ENCODE results near the gene AQP12A. TPM values are rescaled to one million over a fixed set of nuclear protein-coding genes. Genes with fewer than 3 reads are reported as not detected.

The AQP12A gene
- total RNA-seq, 3 donors from 2014 or later, result not detected

- no peak for ATAC-seq
- no peaks in the 10 kb centered on the region for H3K36me3 Mint-ChIP-seq (ENCODE audit: insufficient read depth)
- H3K9me3 Mint-ChIP-seq, result no peaks in the 10 kb centered on the region
- no peak for DNase-seq
- no peak overlapping the region for H3K4me3 Mint-ChIP-seq
- no peaks in the 10 kb centered on the region for H3K27me3 Mint-ChIP-seq (ENCODE audit: low read depth)
- peaks cover 4% of the 10 kb centered on the region for H3K4me1 Mint-ChIP-seq (ENCODE audit: low read depth)
Observed at GRCh38 chr2:240737512-240737911, 45.8 kb downstream of the AQP12A start.

GRCh38 chr2:240737958-240738357, 46.3 kb downstream of the AQP12A start:
- no peak for DNase-seq
- no peaks in the 10 kb centered on the region for H3K9me3 Mint-ChIP-seq
- H3K4me1 Mint-ChIP-seq (ENCODE audit: low read depth), result peaks cover 4% of the 10 kb centered on the region
- no peaks in the 10 kb centered on the region for H3K36me3 Mint-ChIP-seq (ENCODE audit: insufficient read depth)
- no peak overlapping the region for H3K4me3 Mint-ChIP-seq
- no peak for ATAC-seq
- H3K27me3 Mint-ChIP-seq (ENCODE audit: low read depth), result no peaks in the 10 kb centered on the region

- Mint-ChIP-seq H3K4me3 (peak overlapping the region; percentile 17), H3K4me1 (ENCODE audit: low read depth) (peaks cover 4% of the 10 kb centered on the region)
Observed at GRCh38 chr2:240739797-240740196, 48.1 kb downstream of the AQP12A start.

GRCh38 chr2:240741091-240741490, 49.4 kb downstream of the AQP12A start:
- Mint-ChIP-seq H3K4me1 (ENCODE audit: low read depth) (peaks cover 4% of the 10 kb centered on the region), H3K27me3 (ENCODE audit: low read depth) (no peaks in the 10 kb centered on the region), H3K4me3 (no peak overlapping the region), H3K9me3 (no peaks in the 10 kb centered on the region), H3K36me3 (ENCODE audit: insufficient read depth) (no peaks in the 10 kb centered on the region)
- DNase-seq (no peak), ATAC-seq (no peak)

More at GRCh38 chr2:240739797-240740196, 48.1 kb downstream of the AQP12A start:
- Mint-ChIP-seq H3K27me3 (ENCODE audit: low read depth) (no peaks in the 10 kb centered on the region), H3K9me3 (no peaks in the 10 kb centered on the region), H3K36me3 (ENCODE audit: insufficient read depth) (no peaks in the 10 kb centered on the region)
- ATAC-seq, result peak; percentile 42 to 49
- peak; percentile 30 for DNase-seq

- no peaks in the 10 kb centered on the region for H3K27me3 Mint-ChIP-seq (ENCODE audit: low read depth)
- no peaks in the 10 kb centered on the region for H3K36me3 Mint-ChIP-seq (ENCODE audit: insufficient read depth)
- ATAC-seq (no peak), DNase-seq (no peak)
- H3K4me3 Mint-ChIP-seq, result no peak overlapping the region
- H3K4me1 Mint-ChIP-seq (ENCODE audit: low read depth), result peaks cover 4% of the 10 kb centered on the region
- no peaks in the 10 kb centered on the region for H3K9me3 Mint-ChIP-seq
Observed at GRCh38 chr2:240742602-240743095, 51.0 kb downstream of the AQP12A start.

- DNase-seq (no peak), ATAC-seq (no peak)
- Mint-ChIP-seq H3K9me3 (no peaks in the 10 kb centered on the region), H3K27me3 (ENCODE audit: low read depth) (no peaks in the 10 kb centered on the region), H3K36me3 (ENCODE audit: insufficient read depth) (no peaks in the 10 kb centered on the region), H3K4me3 (no peak overlapping the region), H3K4me1 (ENCODE audit: low read depth) (no peaks in the 10 kb centered on the region)
Observed at GRCh38 chr2:240745456-240745855, 53.8 kb downstream of the AQP12A start.

GRCh38 chr2:240745962-240746361, 54.3 kb downstream of the AQP12A start:
- no peak for DNase-seq
- Mint-ChIP-seq H3K36me3 (ENCODE audit: insufficient read depth) (no peaks in the 10 kb centered on the region), H3K27me3 (ENCODE audit: low read depth) (no peaks in the 10 kb centered on the region), H3K4me3 (no peak overlapping the region), H3K9me3 (no peaks in the 10 kb centered on the region), H3K4me1 (ENCODE audit: low read depth) (no peaks in the 10 kb centered on the region)
- ATAC-seq, result no peak

GRCh38 chr2:240746671-240747070, 55.0 kb downstream of the AQP12A start:
- H3K4me3 Mint-ChIP-seq, result no peak overlapping the region
- no peaks in the 10 kb centered on the region for H3K9me3 Mint-ChIP-seq
- DNase-seq (no peak), ATAC-seq (no peak)
- H3K36me3 Mint-ChIP-seq (ENCODE audit: insufficient read depth), result no peaks in the 10 kb centered on the region
- H3K27me3 Mint-ChIP-seq (ENCODE audit: low read depth), result no peaks in the 10 kb centered on the region
- no peaks in the 10 kb centered on the region for H3K4me1 Mint-ChIP-seq (ENCODE audit: low read depth)

- Mint-ChIP-seq H3K4me3 (no peak overlapping the region), H3K27me3 (ENCODE audit: low read depth) (no peaks in the 10 kb centered on the region), H3K9me3 (no peaks in the 10 kb centered on the region), H3K4me1 (ENCODE audit: low read depth) (no peaks in the 10 kb centered on the region), H3K36me3 (ENCODE audit: insufficient read depth) (no peaks in the 10 kb centered on the region)
- DNase-seq (no peak), ATAC-seq (no peak)
Observed at GRCh38 chr2:240747256-240747655, 55.6 kb downstream of the AQP12A start.

Other genes starting within 250 kb of the AQP12A start
- 10 to 100 TPM; 15.7 to 17.2 (median 15.8) TPM for gene ANKMY1, start 133.9 kb upstream of the AQP12A start, total RNA-seq
- 1 to 10 TPM; 5.7 to 6.1 (median 5.9) TPM for gene DUSP28, start 131.5 kb upstream of the AQP12A start, total RNA-seq
- gene RNPEPL1, start 123.4 kb upstream of the AQP12A start, total RNA-seq, result 10 to 100 TPM; 40.9 to 46.0 (median 42.9) TPM
- 10 to 100 TPM; 38.2 to 43.4 (median 41.1) TPM for gene CAPN10, start 105.1 kb upstream of the AQP12A start, total RNA-seq
- 1 to 10 TPM; 3.0 to 3.5 (median 3.3) TPM for gene GPR35, start 66.4 kb upstream of the AQP12A start, total RNA-seq
- not detected for gene AQP12B, start 9.0 kb upstream of the AQP12A start, total RNA-seq
- 1 to 10 TPM; 2.5 to 4.5 (median 3.1) TPM for gene KIF1A, start 128.4 kb downstream of the AQP12A start, total RNA-seq
- under 1 TPM; 0.33 to 0.43 (median 0.34) TPM for gene AGXT, start 177.0 kb downstream of the AQP12A start, total RNA-seq
- not detected for gene MAB21L4, start 204.3 kb downstream of the AQP12A start, total RNA-seq
- gene CROCC2, start 214.5 kb downstream of the AQP12A start, total RNA-seq, result not detected